ENCODE measurements around the gene PEX12. TPM values are rescaled to one million over a fixed set of nuclear protein-coding genes. Genes with fewer than 3 reads are reported as not detected.

The PEX12 gene
- total and polyA plus RNA-seq, 7 donors, result 0.92 to 10.4 (median 4.6) TPM

GRCh38 chr17:35545150-35545549, 33.2 kb downstream of the PEX12 start:
- peaks cover 0 to 10% (median 0%) of the 10 kb centered on the region in 4 donors for H3K4me1 ChIP-seq
- 40 to 91% methylated on average over 1 of the region's 1 CpG for WGBS, 2 donors

GRCh38 chr17:35543856-35544255, 34.5 kb downstream of the PEX12 start:
- peaks cover 0 to 21% (median 0%) of the 10 kb centered on the region in 4 donors for H3K4me1 ChIP-seq
- no peaks in the 10 kb centered on the region for H3K36me3 ChIP-seq
- DNase-seq, result no peak
- TF ChIP-seq POLR2AphosphoS5 (IDR thresholded peaks at IDR 0.05) (no peak), CTCF (IDR thresholded peaks at IDR 0.05) (no peak), EP300 (IDR thresholded peaks at IDR 0.05) (no peak), POLR2A (IDR thresholded peaks at IDR 0.05) (no peak)
- no peaks in the 10 kb centered on the region for H3K9me3 ChIP-seq
- no peak overlapping the region for H3K4me3 ChIP-seq
- WGBS, 2 donors, result 76 to 78% methylated on average over 1 of the region's 1 CpG
- intact Hi-C loops (cut with DNase I), result no loop called here
- H3K27me3 ChIP-seq, result peaks cover 0 to 4% (median 0%) of the 10 kb centered on the region in 3 donors
- no peak overlapping the region for H3K27ac ChIP-seq

More at GRCh38 chr17:35545150-35545549, 33.2 kb downstream of the PEX12 start:
- H3K36me3 ChIP-seq, result no peaks in the 10 kb centered on the region
- no peak overlapping the region for H3K27ac ChIP-seq
- DNase-seq, result no peak
- TF ChIP-seq EP300 (IDR thresholded peaks at IDR 0.05) (no peak), CTCF (IDR thresholded peaks at IDR 0.05) (no peak), POLR2AphosphoS5 (IDR thresholded peaks at IDR 0.05) (no peak), POLR2A (IDR thresholded peaks at IDR 0.05) (no peak)
- no peak overlapping the region for H3K4me3 ChIP-seq
- H3K9me3 ChIP-seq, result no peaks in the 10 kb centered on the region
- intact Hi-C loops (cut with DNase I), result no loop called here
- H3K27me3 ChIP-seq, result peaks cover 0 to 8% (median 0%) of the 10 kb centered on the region in 3 donors

GRCh38 chr17:35542990-35543389, 35.4 kb downstream of the PEX12 start:
- no peak overlapping the region for H3K27ac ChIP-seq
- intact Hi-C loops (cut with DNase I), result no loop called here
- H3K4me3 ChIP-seq, result no peak overlapping the region
- no peak for TF ChIP-seq POLR2AphosphoS5 (IDR thresholded peaks at IDR 0.05)
- TF ChIP-seq EP300 (IDR thresholded peaks at IDR 0.05), result no peak
- TF ChIP-seq POLR2A (IDR thresholded peaks at IDR 0.05), result no peak
- TF ChIP-seq CTCF (IDR thresholded peaks at IDR 0.05), result no peak
- H3K4me1 ChIP-seq, result peaks cover 0 to 22% (median 0%) of the 10 kb centered on the region in 4 donors
- no peak for DNase-seq
- H3K36me3 ChIP-seq, result no peaks in the 10 kb centered on the region
- peaks cover 0 to under 1% (median 0%) of the 10 kb centered on the region in 3 donors for H3K27me3 ChIP-seq
- H3K9me3 ChIP-seq, result no peaks in the 10 kb centered on the region

GRCh38 chr17:35541434-35541833, 36.9 kb downstream of the PEX12 start:
- Histone ChIP-seq H3K9me3 (no peaks in the 10 kb centered on the region), H3K4me3 (peak overlapping the region in 2 of 4 donors; percentile 37 to 38), H3K27ac (peak overlapping the region; percentile 57 to 62 (median 61)), H3K4me1 (peaks cover 0 to 22% (median 0%) of the 10 kb centered on the region in 4 donors), H3K36me3 (no peaks in the 10 kb centered on the region), H3K27me3 (no peaks in the 10 kb centered on the region)
- intact Hi-C loops (cut with DNase I), result no loop called here
- TF ChIP-seq CTCF (IDR thresholded peaks at IDR 0.05) (no peak), POLR2A (IDR thresholded peaks at IDR 0.05) (no peak), EP300 (IDR thresholded peaks at IDR 0.05) (no peak)
- WGBS, 2 donors, result 4 to 13% methylated on average over 1 of the region's 1 CpG
- no peak for DNase-seq
